Urinary bladder (tissue), 4 donors: ENCODE measurements around the gene MACROD2. TPM values are rescaled to one million over a fixed set of nuclear protein-coding genes. Genes with fewer than 3 reads are reported as not detected.

Experiments
- DNase-seq: peaks from one replicate; pipeline ENCODE4 v3.0.0-alpha.2; 2015; ENCODE audit errors: extremely low spot score
- H3K27ac ChIP-seq: one replicate; pipeline ENCODE4 v1.5.1; 2013; ENCODE audit warnings: low read depth, mild to moderate bottlenecking, moderate library complexity
- H3K36me3 ChIP-seq: one replicate; pipeline ENCODE4 v1.6.1; 2013; ENCODE audit warnings: mild to moderate bottlenecking, moderate library complexity; ENCODE audit not compliant: insufficient read depth
- H3K4me1 ChIP-seq: one replicate; pipeline ENCODE4 v1.6.1; 2013; ENCODE audit warnings: mild to moderate bottlenecking, moderate library complexity; ENCODE audit not compliant: insufficient read depth
- H3K4me3 ChIP-seq: one replicate; pipeline ENCODE4 v1.5.1; 2013; ENCODE audit warnings: low read depth, low read length
- WGBS: extraction: QIAGEN DNeasy Blood & Tissue Kit; methylation state at CpG from one replicate; pipeline ENCODE4 v1.1.7; 2013; 5-methylcytosine and 5-hydroxymethylcytosine counted together
- polyA plus RNA-seq: library from polyadenylated mRNA; stranded (reverse); fragments of 200-250 nt; gene quantifications from one replicate; pipeline ENCODE4 v1.2.3, GENCODE V29; 2013
- total RNA-seq: library from RNA; depleted of rRNA; stranded (reverse); fragments of >200 nt; gene quantifications from one replicate; pipeline ENCODE4 v1.2.3, GENCODE V29; 2014
- donor health status: healthy with polysubstance abuse.
- donor health status: healthy.

The MACROD2 gene
- total and polyA plus RNA-seq, 2 donors, result 3.0 to 28.2 TPM

DNA sequence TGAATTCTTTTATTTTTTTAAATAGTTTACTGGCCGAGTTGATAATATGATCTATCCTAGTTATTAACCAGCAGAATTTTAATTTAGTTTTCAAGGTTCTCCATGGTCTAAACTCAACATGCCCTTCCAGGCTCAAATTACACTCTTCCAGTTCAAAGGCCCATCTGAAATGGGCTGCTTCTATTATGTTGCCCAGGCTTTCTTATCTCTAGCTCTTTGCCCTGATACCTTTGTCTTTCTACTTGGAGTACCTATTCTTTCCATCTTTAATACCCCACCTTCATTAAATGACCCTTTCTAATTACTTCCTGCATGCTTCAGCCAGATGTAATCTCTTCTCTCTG, 883.3 kb downstream of the MACROD2 start:
- Histone ChIP-seq H3K4me3 (no peak overlapping the region), H3K36me3 (no peaks in the 10 kb centered on the region), H3K4me1 (no peaks in the 10 kb centered on the region), H3K27ac (no peak overlapping the region)
- 94% methylated on average over 1 of the region's 1 CpG for WGBS
- no peak for DNase-seq

DNA sequence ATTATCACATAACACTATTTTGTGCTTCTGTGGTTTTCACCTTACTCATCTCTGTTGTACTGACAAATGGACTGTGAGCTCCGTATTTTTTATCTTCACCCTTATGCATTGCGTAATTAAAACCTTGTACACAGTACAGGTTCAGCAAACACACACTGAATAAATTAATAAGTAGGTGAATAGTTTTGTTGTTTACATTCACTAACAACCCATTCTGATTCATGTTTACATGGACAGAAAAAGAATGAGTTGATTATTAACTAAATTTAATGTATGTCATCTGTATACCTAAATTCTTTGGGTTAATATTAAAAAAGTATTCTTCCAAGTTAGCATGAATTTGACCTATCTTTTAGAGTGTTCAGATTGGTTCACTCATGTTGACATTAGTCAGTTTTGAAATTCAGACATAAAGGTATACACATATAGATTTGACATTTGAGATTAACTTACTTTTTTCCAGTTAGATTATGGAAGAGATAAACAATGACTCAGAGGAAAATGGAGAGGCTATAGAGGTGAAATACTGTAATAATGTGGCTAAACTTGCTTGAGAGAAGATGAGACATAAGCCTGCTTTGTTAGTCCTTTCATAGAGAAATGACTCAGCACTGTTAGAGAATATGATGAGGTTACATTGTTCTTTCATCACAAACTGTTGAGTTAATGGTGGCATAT, 883.8 kb downstream of the MACROD2 start:
- DNase-seq, result no peak
- H3K4me1 ChIP-seq, result no peaks in the 10 kb centered on the region
- WGBS, result 88% methylated on average over 2 of the region's 2 CpGs

DNA sequence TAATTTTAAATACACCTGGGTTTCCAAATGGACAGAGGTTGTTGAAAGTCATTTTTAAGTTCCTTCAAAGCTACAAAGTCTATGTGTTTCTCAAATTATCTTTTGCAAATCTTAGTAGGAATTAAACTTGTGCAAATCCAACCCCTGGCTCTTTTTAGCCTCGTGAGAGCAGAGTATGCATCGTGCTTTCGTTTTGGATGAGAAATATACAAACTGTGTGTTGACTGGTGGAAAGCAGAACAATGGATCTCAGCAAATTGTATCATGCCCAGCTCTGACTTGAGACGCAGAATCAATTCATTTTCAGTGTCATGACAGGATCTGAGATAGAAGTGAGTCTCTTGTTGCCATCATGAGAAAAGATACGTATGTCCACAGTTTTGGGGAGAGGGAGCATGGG, 884.5 kb downstream of the MACROD2 start:
- DNase-seq, result no peak
- H3K36me3 ChIP-seq, result no peaks in the 10 kb centered on the region
- 76% methylated on average over 5 of the region's 5 CpGs for WGBS
- H3K27ac ChIP-seq, result no peak overlapping the region
- no peaks in the 10 kb centered on the region for H3K4me1 ChIP-seq
- H3K4me3 ChIP-seq, result no peak overlapping the region

More for the DNA sequence above, 883.8 kb downstream of the MACROD2 start:
- H3K27ac ChIP-seq, result no peak overlapping the region
- no peaks in the 10 kb centered on the region for H3K36me3 ChIP-seq
- H3K4me3 ChIP-seq, result no peak overlapping the region

DNA sequence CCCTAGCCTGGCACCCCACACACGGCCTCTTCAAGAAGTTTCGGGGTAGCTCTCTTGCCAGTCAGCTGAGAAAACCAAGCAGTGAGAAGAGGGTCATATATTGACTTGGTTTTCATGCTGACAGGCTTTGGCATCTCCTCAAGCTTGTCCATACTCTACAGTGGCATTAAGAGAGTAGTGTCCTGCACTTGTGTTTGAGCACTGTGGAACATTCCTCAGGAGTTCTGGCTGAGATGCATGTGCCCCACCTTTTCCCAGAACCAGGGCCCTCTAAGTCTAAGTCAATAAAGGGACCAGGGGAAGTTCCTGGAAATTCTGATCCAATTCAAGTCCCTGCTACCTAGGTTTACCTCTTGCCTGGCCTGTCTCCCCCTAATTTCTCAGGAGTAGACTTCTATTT, 886.2 kb downstream of the MACROD2 start:
- H3K27ac ChIP-seq, result no peak overlapping the region
- no peak for DNase-seq
- H3K4me3 ChIP-seq, result no peak overlapping the region
- WGBS, result 92% methylated on average over 2 of the region's 2 CpGs
- no peaks in the 10 kb centered on the region for H3K4me1 ChIP-seq
- no peaks in the 10 kb centered on the region for H3K36me3 ChIP-seq

DNA sequence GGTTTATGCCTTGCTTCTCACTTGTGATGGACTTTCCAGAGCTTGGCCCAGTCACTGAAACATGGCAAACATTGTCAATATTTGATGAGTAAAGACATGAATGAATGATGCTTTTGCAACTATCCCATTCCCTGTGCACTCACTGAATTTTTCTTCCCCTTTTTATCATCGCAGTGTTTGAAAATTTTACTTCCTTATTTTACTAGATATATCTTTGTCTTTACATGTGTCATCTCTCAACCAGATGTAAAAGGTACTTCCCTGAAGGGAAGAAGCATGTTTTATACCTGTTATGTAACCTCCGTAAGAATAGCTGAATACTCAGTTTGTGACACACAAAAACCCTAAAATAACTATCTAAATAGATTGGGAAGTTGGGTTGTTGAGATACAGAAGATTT, 886.8 kb downstream of the MACROD2 start:
- H3K27ac ChIP-seq, result no peak overlapping the region
- no peaks in the 10 kb centered on the region for H3K36me3 ChIP-seq
- H3K4me3 ChIP-seq, result no peak overlapping the region
- DNase-seq, result no peak
- H3K4me1 ChIP-seq, result no peaks in the 10 kb centered on the region
- 67% methylated on average over 2 of the region's 2 CpGs for whole genome bisulfite sequencing

DNA sequence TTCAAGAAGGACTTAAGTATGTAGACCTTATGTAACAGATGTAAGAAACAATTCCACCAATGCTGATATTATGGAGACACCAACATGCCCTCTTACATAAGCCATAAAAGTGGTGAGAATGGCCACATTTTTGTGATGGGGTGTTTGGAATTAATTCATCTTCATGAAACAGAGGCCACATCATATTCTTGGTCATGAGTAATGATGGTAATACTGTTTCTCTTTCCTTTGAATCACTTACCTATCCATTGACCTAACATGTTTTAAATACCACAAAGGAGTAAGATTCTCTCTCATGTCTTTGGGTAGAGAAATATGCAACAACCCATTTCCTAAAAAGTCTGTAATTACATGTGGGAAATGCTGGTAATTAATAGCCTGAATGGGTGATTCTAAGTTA, 887.5 kb downstream of the MACROD2 start:
- Histone ChIP-seq H3K27ac (no peak overlapping the region), H3K4me3 (no peak overlapping the region), H3K4me1 (no peaks in the 10 kb centered on the region), H3K36me3 (no peaks in the 10 kb centered on the region)
- no peak for DNase-seq

DNA sequence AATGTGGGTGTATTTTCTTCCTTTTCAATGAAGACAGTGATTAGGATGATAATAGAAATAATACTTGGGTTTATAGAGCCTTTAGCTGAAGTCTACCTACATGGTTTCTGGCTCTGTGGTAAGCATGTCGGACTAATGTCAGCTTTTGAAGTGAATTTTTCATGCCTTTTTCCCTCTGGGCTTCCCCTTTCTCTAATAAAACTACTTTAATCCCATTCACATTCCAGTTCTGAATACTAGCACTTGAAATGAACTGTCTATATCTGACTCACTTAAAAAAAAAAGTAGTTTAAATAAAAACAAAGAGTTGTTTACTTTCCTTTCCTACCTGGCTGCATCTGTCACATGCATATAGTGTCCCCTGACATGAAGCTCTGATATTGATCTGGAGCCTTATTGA, 888.0 kb downstream of the MACROD2 start:
- H3K27ac ChIP-seq, result no peak overlapping the region
- no peaks in the 10 kb centered on the region for H3K4me1 ChIP-seq
- no peaks in the 10 kb centered on the region for H3K36me3 ChIP-seq
- 64% methylated on average over 1 of the region's 1 CpG for WGBS
- no peak for DNase-seq
- H3K4me3 ChIP-seq, result no peak overlapping the region

DNA sequence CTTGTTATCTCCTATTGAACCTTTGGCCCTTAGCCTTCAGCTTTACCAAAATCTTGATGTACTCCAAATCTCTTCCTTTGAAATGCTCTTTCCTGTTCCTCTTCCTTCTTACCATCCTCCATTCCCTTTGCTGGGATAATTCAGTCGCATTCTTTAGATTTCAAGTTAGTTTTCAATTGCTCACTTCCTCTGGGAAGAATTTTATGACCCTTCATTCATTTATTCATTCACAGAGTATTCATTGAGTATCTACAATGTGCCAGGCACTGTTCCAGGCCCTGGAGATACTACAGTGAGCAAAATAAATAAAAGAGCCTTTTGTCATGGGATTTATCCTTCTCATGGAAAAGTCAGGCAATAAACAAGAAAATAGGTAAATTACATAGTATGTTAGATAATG, 890.3 kb downstream of the MACROD2 start:
- DNase-seq, result no peak
- no peak overlapping the region for H3K27ac ChIP-seq
- 85% methylated on average over 1 of the region's 1 CpG for WGBS
- no peaks in the 10 kb centered on the region for H3K4me1 ChIP-seq
- no peak overlapping the region for H3K4me3 ChIP-seq
- no peaks in the 10 kb centered on the region for H3K36me3 ChIP-seq

DNA sequence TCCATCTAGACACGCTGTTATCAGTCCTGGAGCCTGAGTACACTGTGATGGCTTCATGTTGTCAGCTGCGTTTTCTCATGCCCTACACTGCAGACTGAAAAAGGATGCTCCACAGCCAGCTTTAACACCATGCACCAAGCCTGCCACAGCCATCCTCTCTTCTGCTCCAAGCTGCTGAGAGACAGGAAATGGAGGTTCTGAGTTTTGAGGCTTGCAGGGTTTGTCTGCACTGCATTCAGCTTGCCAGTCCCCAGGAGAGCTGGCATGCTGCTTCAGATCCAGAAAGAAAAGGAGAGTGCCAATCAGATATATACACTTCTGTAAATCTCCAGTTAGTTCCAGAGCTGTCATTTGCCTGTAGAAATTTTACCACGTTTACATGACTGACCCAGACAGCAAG, 892.8 kb downstream of the MACROD2 start:
- no peak for DNase-seq
- no peaks in the 10 kb centered on the region for H3K36me3 ChIP-seq
- no peak overlapping the region for H3K27ac ChIP-seq
- H3K4me3 ChIP-seq, result no peak overlapping the region
- WGBS, result 43% methylated on average over 3 of the region's 3 CpGs
- no peaks in the 10 kb centered on the region for H3K4me1 ChIP-seq

DNA sequence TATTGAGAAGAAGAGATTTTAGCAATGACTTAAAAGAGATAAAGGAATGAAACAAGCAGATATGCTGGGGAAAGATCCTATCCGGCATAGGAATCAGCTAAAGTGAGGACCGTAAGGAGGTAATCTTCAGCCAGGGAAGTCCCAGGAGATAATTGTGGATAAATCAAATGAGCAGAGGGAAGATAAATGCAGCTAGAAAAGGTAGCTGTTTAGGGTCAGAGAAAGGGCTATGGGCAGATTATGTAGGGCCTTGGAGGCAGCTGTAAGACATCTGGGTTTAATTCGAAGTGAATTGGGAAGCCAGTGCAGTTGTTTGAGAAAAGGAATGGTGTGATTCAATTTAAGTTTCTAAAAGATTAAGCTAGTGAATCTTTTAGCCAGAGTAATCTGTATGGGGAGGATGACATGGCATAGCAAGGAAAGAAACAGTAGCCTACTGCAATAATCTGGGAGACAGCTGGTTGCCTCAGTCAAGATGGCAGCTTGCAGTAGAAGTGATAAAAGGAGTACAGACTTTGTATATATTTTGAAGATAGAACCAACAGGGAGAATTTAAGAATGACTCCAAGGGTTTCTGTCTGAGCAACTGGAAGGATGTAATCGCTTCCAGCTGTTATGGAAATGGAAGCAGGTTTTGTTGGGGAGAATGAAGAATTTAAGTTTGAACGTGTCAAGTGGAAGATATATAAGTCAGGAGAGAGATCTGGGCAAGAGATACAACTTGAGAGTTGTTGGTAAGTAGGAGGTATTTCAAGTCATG, 894.4 kb downstream of the MACROD2 start:
- Histone ChIP-seq H3K36me3 (no peaks in the 10 kb centered on the region), H3K4me3 (no peak overlapping the region), H3K4me1 (no peaks in the 10 kb centered on the region), H3K27ac (no peak overlapping the region)
- no peak for DNase-seq
- 72% methylated on average over 5 of the region's 5 CpGs for WGBS

DNA sequence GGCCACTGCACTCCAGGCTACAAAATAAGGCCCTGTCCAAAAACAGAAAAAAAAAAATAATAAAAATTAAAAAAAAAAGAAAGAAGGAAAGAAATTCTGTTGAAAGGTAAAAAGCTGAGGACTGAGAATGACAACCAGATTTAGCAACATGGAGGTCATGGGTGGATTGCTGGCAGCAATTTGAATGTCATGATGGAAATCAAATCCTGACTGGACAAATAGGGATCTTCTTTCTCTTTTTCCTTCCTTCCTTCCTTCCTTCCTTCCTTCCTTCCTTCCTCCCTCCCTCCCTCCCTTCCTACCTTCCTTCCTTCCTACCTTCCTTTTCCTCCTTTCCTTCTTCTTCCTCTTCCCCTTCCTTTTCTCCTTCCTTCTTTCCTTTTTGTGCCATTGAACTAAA, 895.4 kb downstream of the MACROD2 start:
- H3K36me3 ChIP-seq, result no peaks in the 10 kb centered on the region
- H3K27ac ChIP-seq, result no peak overlapping the region
- DNase-seq, result no peak
- no peak overlapping the region for H3K4me3 ChIP-seq
- H3K4me1 ChIP-seq, result no peaks in the 10 kb centered on the region

DNA sequence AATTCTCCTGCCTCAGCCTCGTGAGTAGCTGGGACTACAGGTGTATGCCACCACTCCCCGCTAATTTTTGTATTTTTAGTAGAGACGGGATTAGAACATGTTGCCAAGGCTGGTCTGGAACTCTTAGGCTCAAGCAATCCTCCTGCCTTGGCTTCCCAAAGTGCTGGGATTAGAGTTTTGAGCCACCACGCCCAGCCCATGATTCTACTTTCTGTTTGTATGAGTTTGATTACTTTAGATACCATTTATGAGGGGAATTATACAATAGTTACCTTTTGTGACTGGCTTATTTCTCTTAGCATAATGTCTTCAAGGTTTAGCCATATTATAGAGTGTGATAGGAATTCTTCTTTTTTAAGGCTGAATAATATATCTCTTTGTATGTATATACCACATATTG, 897.5 kb downstream of the MACROD2 start:
- no peak overlapping the region for H3K27ac ChIP-seq
- H3K4me3 ChIP-seq, result no peak overlapping the region
- WGBS, result 92% methylated on average over 4 of the region's 4 CpGs
- no peak for DNase-seq
- no peaks in the 10 kb centered on the region for H3K36me3 ChIP-seq
- H3K4me1 ChIP-seq, result no peaks in the 10 kb centered on the region

DNA sequence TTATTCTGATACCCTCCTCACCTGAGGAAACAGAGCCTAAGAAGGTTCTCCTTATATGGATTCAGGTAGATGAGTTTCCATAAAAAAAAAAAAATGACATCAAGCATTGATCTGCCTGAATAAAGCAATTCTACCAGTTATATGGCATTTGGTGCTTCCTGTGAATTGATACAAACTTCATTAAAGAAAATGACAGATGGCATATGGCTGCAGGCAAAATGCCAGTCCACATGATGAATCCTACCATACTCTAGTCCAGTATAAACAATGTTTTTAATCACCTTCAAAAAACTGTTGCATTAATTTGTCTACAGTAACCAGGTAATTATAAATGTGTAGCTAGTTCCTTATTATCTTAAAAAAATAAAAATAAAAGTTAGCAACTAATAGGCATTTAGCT, 901.3 kb downstream of the MACROD2 start:
- H3K4me1 ChIP-seq, result no peaks in the 10 kb centered on the region
- DNase-seq, result no peak
- H3K36me3 ChIP-seq, result no peaks in the 10 kb centered on the region
- H3K4me3 ChIP-seq, result no peak overlapping the region
- H3K27ac ChIP-seq, result no peak overlapping the region

DNA sequence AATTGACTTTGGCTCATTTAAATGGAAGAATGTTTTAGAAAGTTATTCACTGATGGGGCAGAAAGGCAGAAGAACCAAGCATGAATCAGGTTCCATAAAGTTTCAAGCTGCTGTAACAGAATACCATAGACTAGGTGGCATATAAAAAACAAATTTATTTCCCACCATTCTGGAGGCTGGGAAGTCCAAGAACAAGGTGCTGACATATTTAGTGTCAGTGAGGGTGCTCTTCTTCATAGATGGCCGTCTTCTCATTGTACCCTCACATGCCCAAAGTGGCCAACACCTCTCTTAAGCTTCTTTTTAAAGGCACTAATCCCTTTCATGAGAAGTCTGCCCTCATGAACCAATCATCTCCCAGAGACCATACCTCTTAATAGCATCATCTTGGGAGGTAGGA, 902.3 kb downstream of the MACROD2 start:
- H3K27ac ChIP-seq, result no peak overlapping the region
- no peak overlapping the region for H3K4me3 ChIP-seq
- WGBS, result 85% methylated on average over 1 of the region's 1 CpG
- no peak for DNase-seq
- H3K4me1 ChIP-seq, result no peaks in the 10 kb centered on the region
- no peaks in the 10 kb centered on the region for H3K36me3 ChIP-seq
